ENCODE measurements around the gene CRYGS. TPM values are rescaled to one million over a fixed set of nuclear protein-coding genes. Genes with fewer than 3 reads are reported as not detected.

The CRYGS gene
- total and polyA plus RNA-seq, 9 of the 15 experiments (the other 6 are each of a cell fraction or from before 2014, with no cell fraction given) = 1.5 to 3.8 (median 2.0) TPM

DNA sequence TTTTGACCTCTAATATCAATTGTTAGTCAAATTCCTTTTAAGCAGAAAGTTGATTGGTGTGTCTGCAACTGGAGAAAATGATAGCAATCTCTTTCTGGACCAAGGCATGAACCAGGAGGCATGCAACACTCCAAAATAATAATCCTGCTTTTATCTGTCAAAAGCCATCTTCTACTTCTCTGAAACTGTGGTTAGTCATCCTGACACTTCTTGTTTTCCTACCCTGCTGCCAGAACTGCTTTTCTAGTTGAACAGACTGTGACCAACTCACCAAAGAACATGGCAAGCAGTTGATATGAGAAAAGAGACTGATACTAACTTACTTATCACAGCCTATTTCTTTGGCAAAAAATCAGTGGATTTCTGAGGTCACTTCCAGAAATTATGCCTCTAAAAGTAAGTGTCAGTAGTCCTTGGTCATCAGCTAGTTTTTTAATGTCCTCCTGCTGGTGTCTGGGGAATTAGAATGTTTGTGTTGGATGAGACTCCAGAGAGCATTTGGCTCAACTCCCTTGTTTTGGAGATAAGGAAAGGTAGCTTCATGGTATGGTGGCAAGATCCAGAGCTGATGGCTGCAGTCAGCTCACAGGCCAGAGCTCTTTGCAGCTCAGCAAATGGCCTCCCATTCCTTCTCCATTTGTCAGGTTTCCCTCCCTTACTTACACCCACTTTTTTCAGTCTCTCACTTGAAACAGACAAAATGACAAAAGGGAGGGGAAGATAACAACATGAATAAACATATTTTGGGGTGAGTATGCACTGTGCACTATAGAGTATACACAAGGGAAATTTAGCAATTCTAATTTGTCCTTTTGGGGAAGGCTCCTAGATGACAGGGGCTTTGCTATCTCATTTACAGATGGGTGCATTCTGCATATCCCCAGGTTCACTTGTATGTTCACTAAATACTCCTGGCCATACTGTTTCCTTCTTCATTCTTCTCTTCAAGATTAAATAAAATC is 7.0 kb downstream of the CRYGS start (continued):
- TF ChIP-seq FOSL1 (tag; conservative IDR thresholded peaks at IDR 0.05) (peak; percentile 88), ETV5 (CRISPR knock-in tag; IDR thresholded peaks at IDR 0.05; ENCODE audit: low read depth) (no peak), NFIC (IDR thresholded peaks at IDR 0.05) (no peak), TCF3 (CRISPR knock-in tag; IDR thresholded peaks at IDR 0.05) (peak; percentile 24; the same call in 1 of the 2 replicates), ZNF274 (IDR thresholded peaks at IDR 0.05; ENCODE audit: borderline replicate concordance, low read depth, low read length) (no peak), ARNT (IDR thresholded peaks at IDR 0.05) (peak in 1 of 2 experiments; percentile 100; a peak in 2 of 4 replicates), ARID1B (IDR thresholded peaks at IDR 0.05) (peak; percentile 49), DNMT1 (IDR thresholded peaks at IDR 0.05) (no peak), CCAR2 (IDR thresholded peaks at IDR 0.05; ENCODE audit: low read depth, low read length) (no peak), ZNF644 (tag; IDR thresholded peaks at IDR 0.05; ENCODE audit: low read depth) (no peak), RAD21 (CRISPR knock-in tag; conservative IDR thresholded peaks at IDR 0.05 in 1 of 2, IDR thresholded peaks at IDR 0.05 in 1 of 2) (0 out of 4 replicates have a peak, but pooled peaks of 1 of the 2 experiments have one; percentile 5), JUN (IDR thresholded peaks at IDR 0.05; ENCODE audit: borderline replicate concordance, low read depth, low read length) (no peak), JUN (CRISPR knock-in tag; IDR thresholded peaks at IDR 0.05; ENCODE audit: borderline replicate concordance) (no peak), NFRKB (IDR thresholded peaks at IDR 0.05; ENCODE audit: low read depth) (no peak), HDAC1 (IDR thresholded peaks at IDR 0.05) (no peak), HMBOX1 (IDR thresholded peaks at IDR 0.05) (peak; percentile 90), ZNF764 (CRISPR knock-in tag; IDR thresholded peaks at IDR 0.05; ENCODE audit: low read depth) (no peak), GATA2 (CRISPR knock-in tag; IDR thresholded peaks at IDR 0.05) (peak; percentile 25; the same call in 1 of the 2 replicates), ETV6 (IDR thresholded peaks at IDR 0.05; ENCODE audit: borderline replicate concordance in 1 of 2, low read depth in 2 of 2, low read length in 1 of 2) (no peak), ETV6 (CRISPR knock-in tag; IDR thresholded peaks at IDR 0.05; ENCODE audit: borderline replicate concordance) (no peak)
- TF ChIP-seq, protein P1, sequence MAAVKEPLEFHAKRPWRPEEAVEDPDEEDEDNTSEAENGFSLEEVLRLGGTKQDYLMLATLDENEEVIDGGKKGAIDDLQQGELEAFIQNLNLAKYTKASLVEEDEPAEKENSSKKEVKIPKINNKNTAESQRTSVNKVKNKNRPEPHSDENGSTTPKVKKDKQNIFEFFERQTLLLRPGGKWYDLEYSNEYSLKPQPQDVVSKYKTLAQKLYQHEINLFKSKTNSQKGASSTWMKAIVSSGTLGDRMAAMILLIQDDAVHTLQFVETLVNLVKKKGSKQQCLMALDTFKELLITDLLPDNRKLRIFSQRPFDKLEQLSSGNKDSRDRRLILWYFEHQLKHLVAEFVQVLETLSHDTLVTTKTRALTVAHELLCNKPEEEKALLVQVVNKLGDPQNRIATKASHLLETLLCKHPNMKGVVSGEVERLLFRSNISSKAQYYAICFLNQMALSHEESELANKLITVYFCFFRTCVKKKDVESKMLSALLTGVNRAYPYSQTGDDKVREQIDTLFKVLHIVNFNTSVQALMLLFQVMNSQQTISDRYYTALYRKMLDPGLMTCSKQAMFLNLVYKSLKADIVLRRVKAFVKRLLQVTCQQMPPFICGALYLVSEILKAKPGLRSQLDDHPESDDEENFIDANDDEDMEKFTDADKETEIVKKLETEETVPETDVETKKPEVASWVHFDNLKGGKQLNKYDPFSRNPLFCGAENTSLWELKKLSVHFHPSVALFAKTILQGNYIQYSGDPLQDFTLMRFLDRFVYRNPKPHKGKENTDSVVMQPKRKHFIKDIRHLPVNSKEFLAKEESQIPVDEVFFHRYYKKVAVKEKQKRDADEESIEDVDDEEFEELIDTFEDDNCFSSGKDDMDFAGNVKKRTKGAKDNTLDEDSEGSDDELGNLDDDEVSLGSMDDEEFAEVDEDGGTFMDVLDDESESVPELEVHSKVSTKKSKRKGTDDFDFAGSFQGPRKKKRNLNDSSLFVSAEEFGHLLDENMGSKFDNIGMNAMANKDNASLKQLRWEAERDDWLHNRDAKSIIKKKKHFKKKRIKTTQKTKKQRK (IDR thresholded peaks at IDR 0.05; ENCODE audit: borderline replicate concordance, low read depth, low read length) = no peak
- TF ChIP-seq, protein P2, sequence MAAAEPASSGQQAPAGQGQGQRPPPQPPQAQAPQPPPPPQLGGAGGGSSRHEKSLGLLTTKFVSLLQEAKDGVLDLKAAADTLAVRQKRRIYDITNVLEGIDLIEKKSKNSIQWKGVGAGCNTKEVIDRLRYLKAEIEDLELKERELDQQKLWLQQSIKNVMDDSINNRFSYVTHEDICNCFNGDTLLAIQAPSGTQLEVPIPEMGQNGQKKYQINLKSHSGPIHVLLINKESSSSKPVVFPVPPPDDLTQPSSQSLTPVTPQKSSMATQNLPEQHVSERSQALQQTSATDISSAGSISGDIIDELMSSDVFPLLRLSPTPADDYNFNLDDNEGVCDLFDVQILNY (CRISPR knock-in tag; IDR thresholded peaks at IDR 0.05) = no peak
